AG09319 (cell line): ENCODE data around the gene EML2.

Experiments
- DNase-seq: peaks from one replicate; pipeline ENCODE4 v3.0.0-alpha.2; 2010; ENCODE audit warnings: low read depth; ENCODE audit errors: extremely low read depth
- TF ChIP-seq, protein P1 (sequence below): IDR thresholded peaks from 2 replicates; pipeline ENCODE4 v1.5.1; 2011; ENCODE audit warnings: low read depth, mild to moderate bottlenecking, inconsistent platforms, low read length, moderate library complexity

EML2 gene

DNA sequence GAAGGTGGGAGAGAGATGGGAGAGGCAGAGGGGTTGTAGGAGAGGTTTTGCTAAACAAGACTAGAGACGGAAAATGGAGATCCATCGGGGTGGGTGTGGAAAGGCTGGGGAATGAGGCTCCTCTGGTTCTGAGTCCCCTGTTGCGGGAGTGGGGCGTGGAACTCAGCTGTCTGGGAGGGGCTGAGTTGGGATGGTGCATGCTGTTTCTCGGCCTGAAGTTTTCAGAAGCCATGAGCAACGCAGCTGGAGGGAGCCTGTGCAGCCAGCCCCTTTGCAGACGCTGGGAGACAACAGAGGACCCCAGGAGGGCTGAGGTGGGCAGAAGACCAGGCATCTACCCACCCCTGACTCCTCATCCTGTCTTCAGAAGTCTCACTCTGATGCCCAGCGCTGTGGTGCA is 21.4 kb upstream of the EML2 start:
- TF ChIP-seq, protein P1, sequence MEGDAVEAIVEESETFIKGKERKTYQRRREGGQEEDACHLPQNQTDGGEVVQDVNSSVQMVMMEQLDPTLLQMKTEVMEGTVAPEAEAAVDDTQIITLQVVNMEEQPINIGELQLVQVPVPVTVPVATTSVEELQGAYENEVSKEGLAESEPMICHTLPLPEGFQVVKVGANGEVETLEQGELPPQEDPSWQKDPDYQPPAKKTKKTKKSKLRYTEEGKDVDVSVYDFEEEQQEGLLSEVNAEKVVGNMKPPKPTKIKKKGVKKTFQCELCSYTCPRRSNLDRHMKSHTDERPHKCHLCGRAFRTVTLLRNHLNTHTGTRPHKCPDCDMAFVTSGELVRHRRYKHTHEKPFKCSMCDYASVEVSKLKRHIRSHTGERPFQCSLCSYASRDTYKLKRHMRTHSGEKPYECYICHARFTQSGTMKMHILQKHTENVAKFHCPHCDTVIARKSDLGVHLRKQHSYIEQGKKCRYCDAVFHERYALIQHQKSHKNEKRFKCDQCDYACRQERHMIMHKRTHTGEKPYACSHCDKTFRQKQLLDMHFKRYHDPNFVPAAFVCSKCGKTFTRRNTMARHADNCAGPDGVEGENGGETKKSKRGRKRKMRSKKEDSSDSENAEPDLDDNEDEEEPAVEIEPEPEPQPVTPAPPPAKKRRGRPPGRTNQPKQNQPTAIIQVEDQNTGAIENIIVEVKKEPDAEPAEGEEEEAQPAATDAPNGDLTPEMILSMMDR: no peak
- no peak for DNase-seq

DNA sequence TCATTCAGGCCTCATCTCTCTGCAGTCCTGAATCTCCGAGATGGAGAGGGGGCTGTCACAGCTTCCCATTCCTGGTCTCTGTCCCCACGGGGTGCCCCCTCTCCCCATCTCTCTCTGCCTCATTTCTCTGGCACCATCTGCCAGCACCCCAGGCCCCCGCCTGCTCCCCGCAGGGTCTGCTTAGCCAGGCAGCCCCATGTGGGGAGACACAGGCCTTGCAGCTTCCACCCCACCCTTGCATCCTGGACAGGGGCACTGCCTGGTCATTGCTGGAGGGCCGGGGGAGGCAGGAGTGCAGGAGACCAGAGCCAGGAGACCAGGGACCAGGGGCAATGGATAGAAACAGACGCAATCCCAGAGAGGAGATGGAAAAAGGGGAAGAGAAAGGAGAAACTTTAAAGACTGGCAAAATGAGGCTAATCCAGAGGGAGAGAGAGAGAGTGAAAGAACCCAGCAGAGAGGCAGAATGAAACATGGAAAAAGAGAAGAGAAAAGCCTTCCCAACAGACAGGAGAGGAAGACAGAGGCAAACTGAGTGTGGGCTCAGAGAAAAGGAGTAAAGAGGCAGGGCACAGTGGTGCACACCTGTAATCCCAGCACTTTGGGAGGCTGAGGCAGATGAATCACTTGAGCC is 20.0 kb upstream of the EML2 start:
- TF ChIP-seq, protein P1: no peak

DNA sequence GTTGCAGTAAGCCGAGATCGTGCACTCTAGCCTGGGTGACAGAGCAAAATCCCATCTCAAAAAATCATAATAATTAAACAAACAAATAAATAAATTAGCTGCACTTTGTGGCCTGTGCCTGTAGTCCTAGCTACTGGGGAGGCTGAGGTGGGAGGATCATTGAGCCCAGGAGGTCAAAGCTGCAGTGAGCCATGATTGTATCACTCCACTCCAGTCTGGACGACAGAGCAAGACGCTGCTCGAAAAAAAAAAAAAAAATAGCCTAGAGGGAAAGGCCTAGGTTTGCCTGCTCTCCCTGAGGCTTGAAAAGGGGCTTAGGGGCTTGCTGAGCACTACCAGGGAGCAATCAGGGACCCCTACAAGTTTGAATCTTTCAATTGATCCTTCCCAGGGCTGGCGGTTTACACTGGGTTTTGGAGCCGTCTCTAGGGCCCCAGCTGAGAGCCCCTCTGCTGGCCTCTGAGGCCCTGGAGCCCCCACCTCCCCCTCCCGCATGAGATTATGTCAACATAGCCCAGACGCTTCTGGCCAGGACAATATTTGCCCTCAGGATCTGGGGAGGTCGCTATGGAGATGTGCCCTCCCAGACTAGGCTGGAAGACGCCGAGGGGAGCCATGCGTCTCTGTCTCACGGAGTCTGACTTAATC is 18.4 kb upstream of the EML2 start:
- TF ChIP-seq, protein P1: no peak
- DNase-seq: no peak

More for the DNA sequence above, 20.0 kb upstream of the EML2 start:
- DNase-seq: no peak

DNA sequence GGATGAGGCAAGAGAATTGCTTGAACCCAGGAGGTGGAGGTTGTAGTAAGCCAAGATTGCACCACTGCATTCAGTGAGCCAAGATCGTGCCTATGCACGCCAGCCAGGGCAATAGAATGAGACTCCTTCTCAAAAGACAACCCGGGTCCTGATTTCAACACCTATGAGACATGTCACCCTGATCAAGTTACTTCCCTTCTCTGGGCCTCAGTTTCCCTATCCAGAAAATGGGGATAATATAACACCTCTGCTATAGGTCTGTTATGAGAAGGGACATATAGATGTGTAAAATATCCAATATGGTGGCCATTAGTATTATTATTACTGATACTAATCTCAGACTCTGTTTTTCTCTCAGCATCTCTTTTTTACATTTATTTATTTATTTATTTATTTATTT is 15.9 kb upstream of the EML2 start:
- TF ChIP-seq, protein P1: no peak
- DNase-seq: no peak

DNA sequence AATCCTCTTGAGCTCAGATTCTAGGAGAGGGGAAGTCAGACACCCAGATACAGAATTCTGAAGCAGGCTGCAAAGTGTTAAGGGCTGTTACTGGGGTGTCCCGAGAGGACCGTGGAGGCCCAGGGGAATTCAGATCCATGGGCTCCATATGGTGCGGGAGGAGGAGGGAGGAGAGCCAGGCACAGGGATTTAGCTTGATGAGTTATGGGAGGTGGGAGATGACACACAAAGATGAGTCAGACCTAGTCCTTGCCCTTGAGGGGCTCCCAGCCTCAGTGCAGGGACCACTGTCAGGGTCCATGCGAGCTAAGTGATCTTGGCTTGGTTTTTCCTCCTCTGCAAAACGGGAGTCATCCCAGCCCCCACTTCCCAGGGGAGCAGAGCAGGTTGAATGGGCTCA is 14.4 kb upstream of the EML2 start:
- DNase-seq: no peak
- TF ChIP-seq, protein P1: no peak

DNA sequence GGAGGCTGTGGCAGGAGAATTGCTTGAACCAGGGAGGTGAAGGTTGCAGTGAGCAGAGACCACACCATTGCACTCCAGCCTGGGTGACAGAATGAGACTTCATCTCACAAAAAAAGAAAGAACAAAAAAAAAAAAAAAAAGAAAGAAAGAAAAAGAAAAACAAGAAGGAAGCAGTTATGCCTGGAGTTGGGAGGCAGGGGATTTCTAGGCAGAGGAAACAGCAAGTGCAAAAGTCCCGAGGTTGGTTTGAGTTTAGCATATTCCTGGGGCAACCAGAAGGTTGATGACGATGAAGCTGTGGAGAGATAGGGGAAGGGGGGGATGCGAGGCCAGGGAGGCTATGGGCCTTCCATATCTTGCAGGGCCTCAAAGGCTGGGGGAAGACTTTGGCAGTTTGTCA is 11.5 kb upstream of the EML2 start:
- no peak for DNase-seq
- TF ChIP-seq, protein P1: no peak

DNA sequence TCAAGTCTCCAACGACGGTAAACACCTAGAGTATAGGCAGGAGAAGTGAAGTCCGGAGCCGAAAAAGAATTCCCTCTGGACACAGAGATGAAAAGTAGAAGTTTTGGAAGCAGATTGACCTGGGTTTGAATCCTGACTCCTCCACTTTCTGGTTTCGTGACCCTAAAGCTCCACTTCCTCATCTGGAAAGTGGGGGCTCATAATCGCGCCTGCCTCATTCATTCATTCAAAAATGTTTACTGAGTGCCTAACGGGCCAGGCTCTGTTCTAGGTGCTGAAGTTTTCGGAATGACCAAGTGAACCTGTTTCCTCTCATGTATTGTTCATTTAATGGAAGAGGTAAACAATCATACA is 7.1 kb upstream of the EML2 start:
- DNase-seq: no peak
- TF ChIP-seq, protein P1: no peak
